Naive thymus-derived CD8-positive, alpha-beta T cell (primary cell): ENCODE results near the gene KRTAP10-12. TPM values are rescaled to one million over a fixed set of nuclear protein-coding genes. Genes with fewer than 3 reads are reported as not detected.
"Not testable (repeated sequence)": the region's sequence is repeated elsewhere in the genome, so short reads cannot be mapped to it uniquely, and the experiment has no call there.

Experiments
- ATAC-seq, 2 donors: fragments of 150-1000 bp; cut with Tn5 transposase in 1 of 2; sonication (Bioruptor Pico), chemical (Tn5 transposase) in 1 of 2; 1 replicate in 1 of 2; 2 replicates in 1 of 2; pipeline ENCODE4 v1.10.0; 2021; ENCODE audit warnings: mild to moderate bottlenecking in 2 of 2, moderate library complexity in 2 of 2
- POLR2A ChIA-PET: fragments of 350-600 bp; sonication (Branson Sonifier 250); formaldehyde crosslinking; loops from one replicate; lab custom pipeline; 2021; ENCODE audit warnings: antibody characterized with exemption; lab: Charles Lee
- DNase-seq, 10 donors: peaks; one replicate each; pipeline versions ENCODE4 v3.0.0 to v3.0.0-alpha.2; 2020 to 2022
- H3K27ac Mint-ChIP-seq, 10 donors: one replicate each; pipeline ENCODE4 v1.8.0; 2020 to 2022; ENCODE audit warnings: mild to moderate bottlenecking in 10 of 10, mixed read lengths in 10 of 10, moderate library complexity in 4 of 10, inconsistent platforms in 1 of 10
- H3K27me3 Mint-ChIP-seq, 5 donors: one replicate each; pipeline ENCODE4 v1.8.0; 2021 to 2022; ENCODE audit warnings: mixed read lengths in 5 of 5
- H3K36me3 Mint-ChIP-seq, 3 donors: one replicate each; pipeline ENCODE4 v1.8.0; 2020 to 2022; ENCODE audit warnings: mixed read lengths in 3 of 3, mild to moderate bottlenecking in 2 of 3, inconsistent platforms in 1 of 3
- H3K4me1 Mint-ChIP-seq, 4 donors: one replicate each; pipeline ENCODE4 v1.8.0; 2021 to 2022; ENCODE audit warnings: mixed read lengths in 4 of 4
- H3K4me3 Mint-ChIP-seq, 10 donors: one replicate each; pipeline ENCODE4 v1.8.0; 2020 to 2022; ENCODE audit warnings: mild to moderate bottlenecking in 10 of 10, mixed read lengths in 10 of 10, moderate library complexity in 6 of 10, inconsistent platforms in 1 of 10
- H3K9me3 Mint-ChIP-seq, 9 donors: one replicate each; pipeline ENCODE4 v1.8.0; 2020 to 2022; ENCODE audit warnings: mixed read lengths in 9 of 9, mild to moderate bottlenecking in 3 of 9, inconsistent platforms in 1 of 9, moderate library complexity in 1 of 9
- polyA plus RNA-seq, 3 donors: library from polyadenylated mRNA; unstranded; fragments of 300-500 nt; fragmentation: Illumina TruSeq; gene quantifications; one replicate each; pipeline ENCODE4 v1.2.3, GENCODE V29; 2021
- total RNA-seq, 8 experiments: library from RNA in 2 of 8; stranded (reverse) in 2 of 8; gene quantifications; one replicate each; pipeline ENCODE4 v1.2.3 and lab custom pipeline; 2021 to 2026

The KRTAP10-12 gene
- total and polyA plus RNA-seq, 5 experiments from 2014 or later: not detected

DNA sequence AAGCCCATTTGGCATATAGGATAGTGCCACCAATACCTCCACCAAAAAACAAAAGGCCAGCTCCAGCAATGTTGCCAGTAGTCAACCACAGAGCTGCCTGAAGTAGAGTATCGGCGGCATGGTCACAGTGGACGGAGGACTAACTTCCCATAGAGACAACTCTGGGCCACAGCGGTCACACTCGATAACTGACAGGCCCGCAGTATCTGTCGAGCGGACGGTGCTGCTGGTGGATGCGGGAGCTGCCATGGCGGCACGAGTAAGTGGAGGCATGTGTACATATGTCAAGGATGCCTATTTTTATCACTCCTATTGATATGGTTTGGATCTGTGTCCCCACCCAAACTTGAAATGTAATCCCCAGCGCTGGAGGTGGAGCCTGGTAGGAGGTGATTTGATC is 19.1 kb upstream of the KRTAP10-12 start:
- no peak overlapping the region for H3K27ac Mint-ChIP-seq
- H3K4me3 Mint-ChIP-seq: no peak overlapping the region
- DNase-seq (no peak), ATAC-seq (no peak)
- H3K4me1 Mint-ChIP-seq: peaks cover 0 to 6% (median 4%) of the 10 kb centered on the region in 4 donors
- POLR2A ChIA-PET: no interaction called here
- peaks cover 6 to 29% (median 15%) of the 10 kb centered on the region in 9 donors for H3K9me3 Mint-ChIP-seq
- H3K36me3 Mint-ChIP-seq: peaks cover 0 to 20% (median 11%) of the 10 kb centered on the region in 3 donors
- peaks cover 0 to 9% (median 0%) of the 10 kb centered on the region in 5 donors for H3K27me3 Mint-ChIP-seq

GRCh38 chr21:44681152-44681551 is 15.8 kb upstream of the KRTAP10-12 start:
- Mint-ChIP-seq H3K27me3 (peaks cover 0 to 8% (median 2%) of the 10 kb centered on the region in 5 donors), H3K4me3 (no peak overlapping the region), H3K27ac (peak overlapping the region in 3 of 10 donors; percentile 37 to 72 (median 71)), H3K4me1 (peaks cover 0 to 10% (median 8%) of the 10 kb centered on the region in 4 donors), H3K9me3 (no peaks in the 10 kb centered on the region), H3K36me3 (no peaks in the 10 kb centered on the region)
- ATAC-seq (no peak), DNase-seq (no peak)
- POLR2A ChIA-PET: no interaction called here

GRCh38 chr21:44681861-44682579 is 15.0 kb upstream of the KRTAP10-12 start, which contains the start of gene KRTAP12-1:
KRTAP12-1 (minus strand) TSS chr21:44682163; CDS start chr21:44682123, 40 bp downstream.
- peak within 1 kb of the TSS in 3 of 10 donors; percentile 71 to 74 (median 72) for H3K27ac Mint-ChIP-seq
- H3K9me3 Mint-ChIP-seq: no peaks in the 10 kb centered on the region
- H3K36me3 Mint-ChIP-seq: no peaks in the 10 kb centered on the region
- POLR2A ChIA-PET: interaction anchor here (0.9 kb wide), 1 partner anchor 12 kb away, joined by 3 read pairs; no protein-coding TSS in a partner anchor
- ATAC-seq (no peak), DNase-seq (no peak)
- peaks cover 0 to 12% (median 9%) of the 10 kb centered on the region in 4 donors for H3K4me1 Mint-ChIP-seq
- peaks cover 0 to 11% (median 2%) of the 10 kb centered on the region in 5 donors for H3K27me3 Mint-ChIP-seq
- no peak within 1 kb of the TSS for H3K4me3 Mint-ChIP-seq

DNA sequence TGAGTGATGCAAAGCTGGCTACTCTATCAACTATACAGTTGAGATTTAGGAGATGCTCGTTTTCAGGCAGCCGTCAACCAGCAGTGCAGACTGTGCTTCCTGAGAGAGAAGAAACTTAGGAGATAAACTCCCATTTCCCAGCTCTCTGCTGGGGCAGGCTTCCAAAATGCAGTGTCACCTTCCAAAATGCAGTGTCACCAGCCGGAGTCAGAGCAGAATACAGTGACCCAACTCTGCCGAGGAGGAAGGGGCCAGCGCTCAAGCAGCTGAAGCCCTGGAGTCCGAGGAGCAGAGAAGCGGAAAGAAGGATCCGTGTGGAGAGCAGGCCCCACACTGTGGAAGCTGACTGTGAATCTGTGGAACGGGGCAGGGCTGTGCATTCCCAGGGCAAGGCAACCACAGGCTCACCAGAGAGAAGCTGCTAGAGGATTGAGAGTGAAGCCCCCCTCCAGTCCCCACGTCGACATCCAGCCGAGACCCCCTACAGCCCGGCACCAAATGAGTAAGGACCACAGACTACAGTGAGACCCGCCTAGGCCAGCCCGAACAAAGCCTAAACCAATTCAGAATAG is 14.3 kb upstream of the KRTAP10-12 start:
- Mint-ChIP-seq H3K9me3 (no peaks in the 10 kb centered on the region), H3K36me3 (no peaks in the 10 kb centered on the region), H3K27me3 (peaks cover 0 to 11% (median 2%) of the 10 kb centered on the region in 5 donors), H3K27ac (peak overlapping the region in 1 of 10 donors; percentile 74), H3K4me1 (peaks cover 0 to 12% (median 9%) of the 10 kb centered on the region in 4 donors), H3K4me3 (no peak overlapping the region)
- DNase-seq (no peak), ATAC-seq (no peak)
- POLR2A ChIA-PET: interaction anchor here (0.9 kb wide), 1 partner anchor 13 kb away, joined by 3 read pairs; no protein-coding TSS in a partner anchor

DNA sequence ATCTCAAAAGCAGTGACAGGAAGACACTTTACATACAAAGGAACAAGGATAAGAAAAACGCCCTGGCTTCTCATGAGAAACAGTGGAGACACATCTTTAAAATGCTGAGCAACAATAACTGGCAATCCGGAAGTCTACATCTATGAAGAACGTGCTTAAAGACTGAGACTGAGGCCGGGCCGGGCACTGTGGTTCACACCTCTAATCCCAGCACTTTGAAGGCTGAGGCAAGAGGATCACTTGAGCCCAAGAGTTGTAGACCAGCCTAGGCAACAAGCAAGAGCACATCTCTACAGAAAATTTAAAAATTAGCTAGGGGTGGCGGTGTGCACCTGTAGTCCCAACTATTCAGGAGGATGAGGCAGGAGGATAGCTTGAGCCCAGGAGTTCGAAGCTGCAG is 12.9 kb upstream of the KRTAP10-12 start:
- Mint-ChIP-seq H3K9me3 (no peaks in the 10 kb centered on the region), H3K4me1 (peaks cover 0 to 12% (median 9%) of the 10 kb centered on the region in 4 donors), H3K27me3 (peaks cover 0 to 11% (median 2%) of the 10 kb centered on the region in 5 donors), H3K27ac (peak overlapping the region in 2 of 10 donors; percentile 0 to 31), H3K4me3 (no peak overlapping the region), H3K36me3 (no peaks in the 10 kb centered on the region)
- POLR2A ChIA-PET: interaction anchor here (1.1 kb wide), 1 partner anchor 27 kb away, joined by 3 read pairs; the partner anchor contains the start of gene KRTAP12-3
- no peak for DNase-seq
- no peak for ATAC-seq

DNA sequence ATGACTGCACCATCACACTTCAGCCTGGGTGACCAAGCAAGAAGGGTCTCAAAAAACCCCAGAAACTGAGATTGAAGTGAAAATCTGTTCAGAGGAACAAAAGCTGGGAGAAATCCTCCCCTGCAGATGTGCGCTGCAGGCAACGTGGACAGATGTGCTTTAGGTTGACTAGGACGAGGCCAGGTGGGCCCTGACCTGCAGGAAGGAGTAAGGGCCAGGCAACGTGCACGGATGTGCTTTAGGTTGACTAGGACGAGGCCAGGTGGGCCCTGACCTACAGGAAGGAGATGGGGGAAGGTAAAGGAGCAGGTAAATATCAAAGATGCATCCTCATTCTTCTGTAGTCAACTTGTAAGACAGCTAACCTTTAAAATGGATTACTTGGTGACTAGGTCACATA is 12.5 kb upstream of the KRTAP10-12 start:
- POLR2A ChIA-PET: interaction anchor here (1.1 kb wide), 1 partner anchor 27 kb away, joined by 3 read pairs; the partner anchor contains the start of gene KRTAP12-3
- Mint-ChIP-seq H3K4me3 (no peak overlapping the region), H3K27ac (no peak overlapping the region), H3K9me3 (no peaks in the 10 kb centered on the region), H3K4me1 (peaks cover 0 to 12% (median 9%) of the 10 kb centered on the region in 4 donors), H3K27me3 (peaks cover 0 to 9% (median 2%) of the 10 kb centered on the region in 5 donors), H3K36me3 (no peaks in the 10 kb centered on the region)
- DNase-seq (no peak), ATAC-seq (no peak)

GRCh38 chr21:44685050-44685449 is 11.9 kb upstream of the KRTAP10-12 start:
- DNase-seq, H3K4me3 Mint-ChIP-seq, H3K36me3 Mint-ChIP-seq, H3K27me3 Mint-ChIP-seq, H3K27ac Mint-ChIP-seq, H3K9me3 Mint-ChIP-seq, ATAC-seq: not testable (repeated sequence)
- peaks cover 0 to 13% (median 9%) of the 10 kb centered on the region in 4 donors for H3K4me1 Mint-ChIP-seq
- POLR2A ChIA-PET: interaction anchor here (1.1 kb wide), 1 partner anchor 28 kb away, joined by 3 read pairs; the partner anchor contains the start of gene KRTAP12-3

GRCh38 chr21:44686000-44686781 is 10.8 kb upstream of the KRTAP10-12 start:
- DNase-seq: no peak
- POLR2A ChIA-PET: no interaction called here
- H3K9me3 Mint-ChIP-seq: no peaks in the 10 kb centered on the region
- no peak for ATAC-seq
- H3K27ac Mint-ChIP-seq: peak overlapping the region in 3 of 10 donors; percentile 56 to 77 (median 63)
- H3K27me3 Mint-ChIP-seq: peaks cover 0 to 5% (median 2%) of the 10 kb centered on the region in 5 donors
- H3K36me3 Mint-ChIP-seq: no peaks in the 10 kb centered on the region
- no peak overlapping the region for H3K4me3 Mint-ChIP-seq
- peaks cover under 1 to 22% (median 13%) of the 10 kb centered on the region in 4 donors for H3K4me1 Mint-ChIP-seq

DNA sequence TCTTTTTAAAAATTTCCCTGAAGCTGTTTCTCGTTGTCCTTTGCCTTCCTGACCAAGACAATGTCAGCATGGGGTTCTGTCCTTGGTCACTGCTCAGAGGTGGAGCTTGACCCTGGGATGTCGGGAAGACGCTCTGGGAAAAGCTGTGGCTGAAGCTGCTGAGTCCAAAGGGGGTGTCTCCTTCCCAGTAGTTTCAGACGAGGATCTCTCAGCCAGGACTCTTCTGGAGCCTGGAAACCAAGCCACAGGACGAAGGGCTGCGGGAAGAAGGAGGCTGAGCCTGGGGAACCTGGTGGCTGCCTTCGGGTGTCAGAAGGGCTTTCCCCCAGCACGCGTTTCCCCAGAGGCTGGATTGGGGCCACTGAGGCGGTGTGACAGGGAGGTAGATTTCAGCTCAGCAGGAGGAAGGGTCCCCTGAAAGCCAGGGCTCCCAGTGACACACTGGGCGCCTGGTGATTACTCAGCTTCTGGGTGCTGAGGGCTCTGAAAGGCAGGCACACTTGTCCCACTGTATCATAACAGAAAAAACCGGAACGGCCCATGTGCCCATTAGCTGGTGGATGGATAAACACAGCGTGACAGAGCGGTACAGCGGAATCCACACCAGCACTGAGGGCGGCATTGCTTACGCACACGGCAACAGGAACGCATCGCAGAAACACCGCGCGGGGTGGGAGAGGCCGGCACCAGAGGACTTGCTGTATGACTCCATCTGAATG is 10.0 kb upstream of the KRTAP10-12 start:
- POLR2A ChIA-PET: no interaction called here
- Mint-ChIP-seq H3K27ac (peak overlapping the region in 3 of 10 donors; percentile 39 to 63 (median 57)), H3K4me3 (no peak overlapping the region), H3K9me3 (peaks cover 0 to 3% (median 0%) of the 10 kb centered on the region in 9 donors), H3K27me3 (peaks cover 0 to 5% (median 2%) of the 10 kb centered on the region in 5 donors), H3K36me3 (no peaks in the 10 kb centered on the region), H3K4me1 (peaks cover 9 to 30% (median 19%) of the 10 kb centered on the region in 4 donors)
- DNase-seq (no peak), ATAC-seq (no peak)

DNA sequence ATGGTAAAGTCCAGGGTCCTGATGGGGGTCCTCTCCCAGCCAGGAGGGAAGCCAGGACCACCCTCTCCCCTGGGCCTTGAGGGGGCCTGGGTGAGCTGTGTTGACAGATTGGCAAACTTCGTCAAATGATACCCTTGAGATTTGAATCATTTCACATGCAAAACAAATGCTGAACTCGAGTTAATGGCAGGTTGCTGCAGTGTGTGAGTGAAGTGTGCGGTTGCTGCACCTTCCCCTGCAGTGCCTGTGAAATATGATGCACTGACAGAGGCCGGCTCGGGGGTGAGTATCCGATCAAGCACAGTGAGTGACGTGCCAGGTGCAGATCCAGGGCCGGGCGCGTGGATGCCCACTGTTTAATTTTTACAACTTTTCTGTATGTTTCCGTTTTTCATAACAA is 9.3 kb upstream of the KRTAP10-12 start:
- Mint-ChIP-seq H3K27me3 (peaks cover 0 to 5% (median 2%) of the 10 kb centered on the region in 5 donors), H3K36me3 (peaks cover 0 to 2% (median 0%) of the 10 kb centered on the region in 3 donors), H3K4me1 (peaks cover 10 to 33% (median 21%) of the 10 kb centered on the region in 4 donors), H3K9me3 (peaks cover 0 to 5% (median 2%) of the 10 kb centered on the region in 9 donors), H3K4me3 (no peak overlapping the region), H3K27ac (peak overlapping the region in 3 of 10 donors; percentile 4 to 48 (median 37))
- DNase-seq (no peak), ATAC-seq (no peak)
- POLR2A ChIA-PET: no interaction called here

- DNase-seq, H3K27me3 Mint-ChIP-seq, POLR2A ChIA-PET, ATAC-seq, H3K36me3 Mint-ChIP-seq, H3K4me3 Mint-ChIP-seq: not testable (repeated sequence)
- H3K4me1 Mint-ChIP-seq: peaks cover 12 to 36% (median 26%) of the 10 kb centered on the region in 4 donors
- H3K9me3 Mint-ChIP-seq: peaks cover 0 to 15% (median 3%) of the 10 kb centered on the region in 9 donors
- H3K27ac Mint-ChIP-seq: peak overlapping the region in 1 of 10 donors; percentile 10
These were observed 7.2 kb upstream of the KRTAP10-12 start for GRCh38 chr21:44689740-44690139.
